ENCODE results near the gene TMEM134. TPM values are rescaled to one million over a fixed set of nuclear protein-coding genes. Genes with fewer than 3 reads are reported as not detected.

Gene TMEM134
- total and polyA plus RNA-seq, 7 donors = 54.6 to 137 (median 96.1) TPM

DNA sequence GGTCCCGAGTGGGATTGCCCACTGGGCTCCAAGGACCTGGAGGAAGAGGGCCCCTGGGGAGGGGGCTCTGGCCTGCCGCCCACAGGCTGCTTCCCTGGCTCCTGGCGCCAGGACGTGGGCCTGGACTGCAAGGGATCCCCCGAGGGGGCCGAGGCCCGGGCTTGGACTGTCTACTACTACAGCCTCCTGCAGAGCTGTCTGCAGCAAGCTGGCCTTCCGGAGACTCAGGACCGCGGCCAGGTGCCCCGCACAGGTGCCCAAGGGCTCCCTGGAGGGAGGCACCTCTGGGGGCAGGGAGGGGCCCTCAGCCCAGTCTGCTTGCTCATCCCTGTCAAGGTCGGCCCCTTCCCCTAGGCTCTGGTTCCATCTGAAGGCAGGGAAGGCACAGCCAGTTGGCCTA is 51.6 kb downstream of the TMEM134 start:
- Histone ChIP-seq H3K4me3 (no peak overlapping the region), H3K27me3 (peaks cover 8 to 28% (median 11%) of the 10 kb centered on the region in 3 donors), H3K27ac (peak overlapping the region in 1 of 4 donors; percentile 43), H3K9me3 (no peaks in the 10 kb centered on the region), H3K36me3 (no peaks in the 10 kb centered on the region), H3K4me1 (peaks cover 0 to 49% (median 35%) of the 10 kb centered on the region in 4 donors)
- no peak for DNase-seq
- TF ChIP-seq, protein P1, sequence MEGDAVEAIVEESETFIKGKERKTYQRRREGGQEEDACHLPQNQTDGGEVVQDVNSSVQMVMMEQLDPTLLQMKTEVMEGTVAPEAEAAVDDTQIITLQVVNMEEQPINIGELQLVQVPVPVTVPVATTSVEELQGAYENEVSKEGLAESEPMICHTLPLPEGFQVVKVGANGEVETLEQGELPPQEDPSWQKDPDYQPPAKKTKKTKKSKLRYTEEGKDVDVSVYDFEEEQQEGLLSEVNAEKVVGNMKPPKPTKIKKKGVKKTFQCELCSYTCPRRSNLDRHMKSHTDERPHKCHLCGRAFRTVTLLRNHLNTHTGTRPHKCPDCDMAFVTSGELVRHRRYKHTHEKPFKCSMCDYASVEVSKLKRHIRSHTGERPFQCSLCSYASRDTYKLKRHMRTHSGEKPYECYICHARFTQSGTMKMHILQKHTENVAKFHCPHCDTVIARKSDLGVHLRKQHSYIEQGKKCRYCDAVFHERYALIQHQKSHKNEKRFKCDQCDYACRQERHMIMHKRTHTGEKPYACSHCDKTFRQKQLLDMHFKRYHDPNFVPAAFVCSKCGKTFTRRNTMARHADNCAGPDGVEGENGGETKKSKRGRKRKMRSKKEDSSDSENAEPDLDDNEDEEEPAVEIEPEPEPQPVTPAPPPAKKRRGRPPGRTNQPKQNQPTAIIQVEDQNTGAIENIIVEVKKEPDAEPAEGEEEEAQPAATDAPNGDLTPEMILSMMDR (IDR thresholded peaks at IDR 0.05) = no peak
- no peak for TF ChIP-seq EP300 (IDR thresholded peaks at IDR 0.05)
- no peak for TF ChIP-seq POLR2A (IDR thresholded peaks at IDR 0.05)
- TF ChIP-seq POLR2AphosphoS5 (IDR thresholded peaks at IDR 0.05) = no peak
- 86 to 87% methylated on average over 12 of the region's 12 CpGs for WGBS, 2 donors
- intact Hi-C loops (cut with DNase I) = no loop called here

DNA sequence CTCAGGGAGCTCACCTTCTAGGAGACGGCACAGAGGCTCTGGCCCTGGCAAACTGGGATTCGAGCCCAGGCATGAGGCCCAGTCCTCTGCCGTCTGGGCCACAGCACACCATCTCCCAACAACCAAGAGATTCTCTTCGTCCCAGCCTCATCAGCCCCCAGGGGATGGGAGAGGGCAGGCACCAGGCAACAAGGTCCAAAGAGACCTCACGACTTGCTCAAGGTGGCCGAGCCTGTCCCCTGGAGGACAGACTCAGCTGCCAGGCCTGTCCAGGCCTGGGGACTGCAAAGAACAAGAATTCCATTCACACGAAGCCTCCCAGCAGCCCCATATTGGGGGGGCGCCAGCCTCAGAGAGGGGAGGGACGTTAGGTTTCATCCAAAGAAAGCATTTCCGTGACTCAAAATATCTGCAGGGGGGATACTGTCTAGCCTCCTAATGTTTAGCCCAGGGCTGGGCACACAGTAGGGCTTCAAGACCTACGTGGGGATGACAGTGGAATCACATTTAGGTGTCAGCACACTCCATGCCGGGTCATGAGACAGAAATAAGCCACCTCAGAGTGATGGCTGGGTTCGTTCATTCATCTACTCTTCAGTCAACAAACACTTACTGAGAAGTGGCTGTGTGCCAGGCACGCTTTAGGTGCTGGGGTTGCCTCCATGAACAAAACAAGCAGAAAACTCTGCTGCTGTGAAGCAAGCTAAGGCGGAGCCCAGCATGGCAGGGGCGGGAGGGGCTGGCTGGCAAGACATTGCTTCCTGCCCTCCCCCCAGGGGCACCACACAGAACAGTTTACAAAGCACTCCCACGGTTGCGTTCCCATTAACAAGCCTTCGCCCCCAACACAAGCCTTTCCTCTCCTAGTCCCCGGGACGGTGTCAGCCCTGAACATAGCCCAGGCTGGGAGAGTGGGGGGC is 52.4 kb downstream of the TMEM134 start:
- peak overlapping the region in 1 of 4 donors; percentile 51 for H3K27ac ChIP-seq
- no peaks in the 10 kb centered on the region for H3K36me3 ChIP-seq
- peaks cover 11 to 36% (median 11%) of the 10 kb centered on the region in 3 donors for H3K27me3 ChIP-seq
- no peak for DNase-seq
- peaks cover 0 to 49% (median 35%) of the 10 kb centered on the region in 4 donors for H3K4me1 ChIP-seq
- intact Hi-C loops (cut with DNase I) = no loop called here
- no peaks in the 10 kb centered on the region for H3K9me3 ChIP-seq
- no peak overlapping the region for H3K4me3 ChIP-seq
- 50 to 57% methylated on average over 21 of the region's 21 CpGs for WGBS, 2 donors
- TF ChIP-seq POLR2A (IDR thresholded peaks at IDR 0.05) = no peak
- no peak for TF ChIP-seq POLR2AphosphoS5 (IDR thresholded peaks at IDR 0.05)
- TF ChIP-seq, protein P1 (IDR thresholded peaks at IDR 0.05) = no peak
- no peak for TF ChIP-seq EP300 (IDR thresholded peaks at IDR 0.05)

DNA sequence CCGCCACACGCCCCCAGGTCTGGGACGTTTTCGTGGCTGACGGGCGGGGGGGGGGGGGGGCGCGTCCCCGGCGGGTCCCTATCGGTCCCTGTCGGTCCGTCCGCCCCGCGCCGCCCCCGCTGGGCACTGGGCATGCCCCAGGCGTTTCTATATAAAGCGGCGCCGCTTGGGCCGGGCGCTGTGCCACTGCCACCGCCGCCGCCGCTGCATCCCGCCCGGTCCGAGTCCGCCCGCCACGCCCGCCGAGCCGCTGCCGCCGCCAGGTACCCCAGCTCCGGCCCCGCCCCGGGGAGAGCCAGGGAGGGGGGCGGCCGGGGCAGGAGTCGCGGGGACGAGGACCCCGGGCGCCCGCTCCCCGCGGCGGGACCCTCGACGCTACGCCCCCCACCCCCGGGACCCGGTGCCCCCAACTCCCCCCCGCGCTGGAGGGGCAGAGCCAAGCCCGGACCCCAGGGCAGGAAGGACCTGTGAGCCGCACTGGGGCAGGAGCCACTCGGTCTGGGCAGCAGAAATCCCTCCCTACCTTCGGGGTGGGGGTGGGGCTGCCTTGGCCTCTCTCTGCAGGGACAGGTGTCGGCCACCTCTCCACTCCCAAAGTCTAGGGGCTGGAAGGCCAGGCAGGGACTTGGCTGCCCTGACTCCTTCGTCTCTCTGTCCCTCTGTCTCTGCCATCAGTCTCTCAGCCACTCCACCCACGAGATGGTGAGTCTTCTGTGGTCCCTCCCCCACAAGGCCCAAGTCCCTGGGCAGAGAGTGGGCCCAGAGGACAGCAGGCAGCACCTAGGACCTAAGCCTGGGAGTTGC is 53.3 kb downstream of the TMEM134 start, which contains the start of gene CARNS1:
Gene CARNS1 (plus strand): TSS at position 178 of the 804 bp plus-strand sequence. CDS start 522 bp downstream, at position 700.
- H3K4me1 ChIP-seq = peaks cover 0 to 43% (median 32%) of the 10 kb centered on the region in 4 donors
- TF ChIP-seq POLR2A (IDR thresholded peaks at IDR 0.05) (no peak), POLR2AphosphoS5 (IDR thresholded peaks at IDR 0.05) (no peak), EP300 (IDR thresholded peaks at IDR 0.05) (no peak)
- TF ChIP-seq, protein P1 (IDR thresholded peaks at IDR 0.05) = no peak
- no peaks in the 10 kb centered on the region for H3K9me3 ChIP-seq
- peak within 1 kb of the TSS; percentile 9 to 41 (median 38) for H3K4me3 ChIP-seq
- peaks cover 17 to 45% (median 20%) of the 10 kb centered on the region in 3 donors for H3K27me3 ChIP-seq
- WGBS, 2 donors = 4 to 8% methylated on average over 67 of the region's 67 CpGs
- H3K27ac ChIP-seq = peak within 1 kb of the TSS in 3 of 4 donors; percentile 15 to 51 (median 23)
- intact Hi-C loops (cut with DNase I) = no loop called here
- H3K36me3 ChIP-seq = no peaks in the 10 kb centered on the region
- no peak for DNase-seq

DNA sequence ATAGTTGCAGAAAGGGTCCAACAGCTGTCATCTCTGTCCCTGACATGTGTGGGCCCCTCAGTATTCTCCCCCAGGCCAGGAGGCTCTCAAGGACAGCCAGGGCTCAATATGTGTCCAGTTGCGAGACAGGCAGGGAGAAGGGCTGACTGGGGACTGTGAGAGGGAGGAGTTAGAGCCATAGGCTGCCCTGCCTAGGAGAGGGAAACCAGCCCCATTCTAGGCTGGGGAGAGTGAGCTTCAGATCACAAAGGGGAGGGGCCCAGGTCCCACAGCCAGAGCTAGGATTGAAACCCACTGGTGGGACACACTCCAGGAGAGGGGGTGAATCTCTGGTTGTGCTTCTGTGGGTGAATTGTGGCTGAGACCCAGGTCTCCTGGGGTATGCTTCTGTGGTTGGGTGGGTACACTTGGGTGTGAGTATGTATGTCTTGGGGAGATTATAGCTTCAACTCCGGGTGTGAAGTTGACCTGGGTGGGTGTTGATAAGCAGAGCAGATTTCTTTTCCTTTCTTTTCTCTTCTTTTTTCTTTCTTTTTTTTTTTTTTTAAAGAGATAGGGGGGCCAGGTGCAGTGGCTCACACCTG is 55.7 kb downstream of the TMEM134 start:
- Histone ChIP-seq H3K36me3 (no peaks in the 10 kb centered on the region), H3K27ac (no peak overlapping the region), H3K27me3 (peaks cover 37 to 69% (median 42%) of the 10 kb centered on the region in 3 donors), H3K4me1 (peaks cover 0 to 24% (median 18%) of the 10 kb centered on the region in 4 donors), H3K9me3 (no peaks in the 10 kb centered on the region), H3K4me3 (no peak overlapping the region)
- intact Hi-C loops (cut with DNase I) = no loop called here
- no peak for TF ChIP-seq POLR2A (IDR thresholded peaks at IDR 0.05)
- TF ChIP-seq POLR2AphosphoS5 (IDR thresholded peaks at IDR 0.05) = no peak
- TF ChIP-seq EP300 (IDR thresholded peaks at IDR 0.05) = no peak
- TF ChIP-seq, protein P1 (IDR thresholded peaks at IDR 0.05) = no peak
- DNase-seq = no peak
- WGBS, 2 donors = 53 to 60% methylated on average over 2 of the region's 2 CpGs

Data from sigmoid colon (tissue), 7 donors.